H1 (cell line): ENCODE measurements around the gene CAMTA1. TPM values are rescaled to one million over a fixed set of nuclear protein-coding genes. Genes with fewer than 3 reads are reported as not detected.

Experiments used
- CTCF ChIA-PET: fragments of 300-600 bp; sonication (Branson Sonifier 250); formaldehyde crosslinking; loops from one replicate; lab custom pipeline; 2021; ENCODE audit not compliant: partially characterized antibody; lab: Charles Lee
- POLR2A ChIA-PET: fragments of 300-600 bp; sonication (Branson Sonifier 250); formaldehyde crosslinking; loops from one replicate; lab custom pipeline; 2021; ENCODE audit warnings: inconsistent platforms; ENCODE audit not compliant: partially characterized antibody; lab: Charles Lee
- DNase-seq, 2 experiments: peaks; one replicate each; pipeline versions ENCODE4 v3.0.0 to v3.0.0-alpha.2; 2010 to 2022; ENCODE audit warnings: low spot score in 2 of 2, low read depth in 1 of 2, mixed read lengths in 1 of 2
- FAIRE-seq: peaks from 2 replicates; lab custom pipeline; 2011; peaks lifted over from hg19 to GRCh38; lab: Jason Lieb, UNC
- H2AFZ ChIP-seq: 2 replicates; pipeline ENCODE4 v1.8.1; 2012; ENCODE audit warnings: low read length, inconsistent platforms
- H2AK5ac ChIP-seq: 2 replicates; pipeline ENCODE4 v1.6.1; 2013; ENCODE audit warnings: low read depth, low read length
- H2BK120ac ChIP-seq: replicated peaks from 2 replicates; pipeline ENCODE3; 2013; ENCODE audit warnings: low read depth, low read length, inconsistent platforms
- H2BK12ac ChIP-seq: 2 replicates; pipeline ENCODE4 v1.6.1; 2013; ENCODE audit warnings: low read depth, low read length
- H2BK15ac ChIP-seq: 2 replicates; pipeline ENCODE4 v1.6.1; 2013; ENCODE audit warnings: low read length
- H2BK20ac ChIP-seq: 2 replicates; pipeline ENCODE4 v1.6.1; 2013; ENCODE audit warnings: low read length
- H2BK5ac ChIP-seq: 2 replicates; pipeline ENCODE4 v1.6.1; 2013; ENCODE audit warnings: low read depth, low read length
- H3K14ac ChIP-seq: 2 replicates; pipeline ENCODE4 v1.6.1; 2013; ENCODE audit warnings: inconsistent platforms; ENCODE audit not compliant: insufficient read length
- H3K18ac ChIP-seq: 2 replicates; pipeline ENCODE4 v1.6.1; 2013; ENCODE audit warnings: low read length; ENCODE audit errors: extremely low read depth
- H3K23ac ChIP-seq: 2 replicates; pipeline ENCODE4 v1.6.1; 2013; ENCODE audit warnings: inconsistent platforms; ENCODE audit not compliant: insufficient read length
- H3K23me2 ChIP-seq: 2 replicates; pipeline ENCODE4 v1.6.1; 2013; ENCODE audit warnings: low read depth, low read length
- H3K27ac ChIP-seq: 2 replicates; pipeline ENCODE4 v1.6.1; 2011; ENCODE audit warnings: low read depth, low read length, inconsistent platforms
- H3K27me3 ChIP-seq, 4 experiments: replicated peaks in 1 of 4; 1 replicate in 1 of 4; 2 replicates in 3 of 4; pipeline versions ENCODE4 v1.6.1 to v1.8.1; 2011 to 2013; ENCODE audit warnings: low read length in 3 of 4, mild to moderate bottlenecking in 3 of 4, inconsistent platforms in 2 of 4, mixed read lengths in 2 of 4, moderate library complexity in 1 of 4; ENCODE audit not compliant: control insufficient read depth in 3 of 4, insufficient read depth in 3 of 4; ENCODE audit errors: extremely low read depth in 1 of 4
- H3K36me3 ChIP-seq, 4 experiments: 2 replicates each; pipeline versions ENCODE4 v1.6.1 to v1.8.1; 2011 to 2013; ENCODE audit warnings: mild to moderate bottlenecking in 4 of 4, low read length in 3 of 4, moderate library complexity in 2 of 4, control low read depth in 1 of 4, inconsistent platforms in 1 of 4; ENCODE audit not compliant: insufficient read depth in 4 of 4, control insufficient read depth in 2 of 4
- H3K4ac ChIP-seq: replicated peaks from 2 replicates; pipeline ENCODE3; 2013; ENCODE audit warnings: low read length, low read depth, mixed read lengths, inconsistent platforms; ENCODE audit not compliant: insufficient read length
- H3K4me1 ChIP-seq, 4 experiments: replicated peaks in 1 of 4; 1 replicate in 1 of 4; 2 replicates in 3 of 4; pipeline versions ENCODE4 v1.6.1 to v1.8.1; 2011 to 2013; ENCODE audit warnings: low read length in 3 of 4, inconsistent platforms in 2 of 4, mixed read lengths in 1 of 4; ENCODE audit not compliant: insufficient read depth in 4 of 4, control insufficient read depth in 3 of 4
- H3K4me2 ChIP-seq, 2 experiments: 2 replicates each; pipeline versions ENCODE4 v1.6.1 to v1.8.1; 2011 to 2013; ENCODE audit warnings: low read depth in 2 of 2, low read length in 2 of 2, control low read depth in 1 of 2, inconsistent platforms in 1 of 2, mild to moderate bottlenecking in 1 of 2; ENCODE audit not compliant: insufficient read depth in 1 of 2
- H3K4me3 ChIP-seq, 4 experiments: fragments of 200-600, 300-600 bp in 1 of 4; sonication (generic), shearing (Covaris generic), sonication (Bioruptor Twin) in 1 of 4; 2 replicates each; pipeline versions ENCODE4 v1.5.1 to v1.8.1; 2011 to 2016; ENCODE audit warnings: low read length in 4 of 4, low read depth in 3 of 4, control low read depth in 2 of 4, inconsistent platforms in 2 of 4, mild to moderate bottlenecking in 2 of 4, mixed read lengths in 1 of 4, moderate library complexity in 1 of 4; ENCODE audit not compliant: insufficient read depth in 2 of 4; ENCODE audit errors: extremely low read depth in 1 of 4
- H3K56ac ChIP-seq: replicated peaks from 2 replicates; pipeline ENCODE3; 2013; ENCODE audit warnings: low read depth, mild to moderate bottlenecking, mixed read lengths, low read length, inconsistent platforms; ENCODE audit not compliant: insufficient read length
- H3K79me1 ChIP-seq: 2 replicates; pipeline ENCODE4 v1.6.1; 2013; ENCODE audit warnings: low read depth, low read length, control low read depth
- H3K79me2 ChIP-seq, 2 experiments: 2 replicates each; pipeline versions ENCODE4 v1.6.1 to v1.8.1; 2012 to 2013; ENCODE audit warnings: low read length in 2 of 2, mild to moderate bottlenecking in 2 of 2, inconsistent platforms in 1 of 2; ENCODE audit not compliant: insufficient read depth in 2 of 2, control insufficient read depth in 1 of 2
- H3K9ac ChIP-seq, 4 experiments: replicated peaks in 1 of 4; 1 replicate in 1 of 4; 2 replicates in 3 of 4; pipeline versions ENCODE4 v1.6.1 to v1.8.1; 2011 to 2013; ENCODE audit warnings: low read depth in 3 of 4, low read length in 3 of 4, control low read depth in 2 of 4, mild to moderate bottlenecking in 2 of 4, moderate library complexity in 2 of 4, inconsistent platforms in 1 of 4; ENCODE audit errors: extremely low read depth in 1 of 4
- H3K9me3 ChIP-seq, 2 experiments: 2 replicates each; pipeline versions ENCODE4 v1.6.1 to v1.8.1; 2012 to 2013; ENCODE audit warnings: mild to moderate bottlenecking in 2 of 2, moderate library complexity in 2 of 2, control low read depth in 1 of 2, inconsistent platforms in 1 of 2, low read depth in 1 of 2, low read length in 1 of 2, mixed read lengths in 1 of 2; ENCODE audit not compliant: insufficient read depth in 2 of 2
- H4K20me1 ChIP-seq, 2 experiments: replicated peaks in 1 of 2; 2 replicates each; pipeline versions ENCODE3 to v1.8.1; 2011 to 2013; ENCODE audit warnings: inconsistent platforms in 2 of 2, low read length in 2 of 2, mild to moderate bottlenecking in 1 of 2; ENCODE audit not compliant: insufficient read depth in 2 of 2, control insufficient read depth in 1 of 2
- H4K5ac ChIP-seq: 2 replicates; pipeline ENCODE4 v1.6.1; 2013; ENCODE audit warnings: low read length, low read depth, mixed read lengths, inconsistent platforms; ENCODE audit not compliant: insufficient read length
- H4K8ac ChIP-seq: 2 replicates; pipeline ENCODE4 v1.8.0; 2013; ENCODE audit warnings: mild to moderate bottlenecking, moderate library complexity, low read length, inconsistent platforms; ENCODE audit not compliant: insufficient read depth; ENCODE audit errors: extremely low read depth
- H4K91ac ChIP-seq: replicated peaks from 2 replicates; pipeline ENCODE3; 2013; ENCODE audit warnings: low read length, mixed read lengths, inconsistent platforms; ENCODE audit not compliant: insufficient read length
- NRF1 ChIP-seq: IDR thresholded peaks from 2 replicates; pipeline ENCODE4 v1.6.1; 2011; ENCODE audit warnings: mild to moderate bottlenecking, low read depth, low read length, improper control_type of control experiment
- SIRT6 ChIP-seq: IDR thresholded peaks from one replicate; pipeline ENCODE4 v1.7.1; 2012; ENCODE audit warnings: low read length, inconsistent platforms
- SUZ12 ChIP-seq: fragments of 200-600 bp; sonication (generic); IDR thresholded peaks from 2 replicates; pipeline ENCODE4 v1.6.1; 2012; ENCODE audit warnings: mild to moderate bottlenecking, inconsistent platforms, low read length, moderate library complexity, mixed read lengths
- WGBS, 2 experiments: shearing (Covaris generic) in 1 of 2; methylation state at CpG; one replicate each; pipeline versions ENCODE4 v1.1.6 to v1.1.7; 2013 to 2015; ENCODE audit warnings: low lambda C conversion rate in 2 of 2, mixed read lengths in 2 of 2, inconsistent platforms in 1 of 2, low coverage in 1 of 2, missing lambda C conversion rate in 1 of 2; ENCODE audit not compliant: insufficient replicate concordance in 2 of 2, insufficient coverage in 1 of 2, insufficient read length in 1 of 2; ENCODE audit errors: extremely low coverage in 1 of 2, missing lambda C conversion rate in 1 of 2; 5-methylcytosine and 5-hydroxymethylcytosine counted together
- polyA plus RNA-seq, 7 experiments: library from polyadenylated mRNA; depleted of rRNA in 3 of 7; stranded (reverse) in 5 of 7; unstranded in 2 of 7; fragments of >200 nt in 5 of 7; fragments of 200-250 nt in 2 of 7; gene quantifications; 1 replicate in 5 of 7; 2 replicates in 1 of 7; 4 replicates in 1 of 7; pipeline versions ENCODE4 v1.2.1 to v1.2.3, GENCODE V29; 2011 to 2013; ENCODE audit warnings: missing spikeins in 2 of 7, mixed read lengths in 2 of 7
- total RNA-seq: library from RNA; stranded (reverse); fragmentation: NEBNext Ultra II Directional; extraction: Animal tissue kit (Norgen Biotek cat#: 25700); gene quantifications from 2 replicates; pipeline ENCODE4 v1.2.1, GENCODE V29; 2021

Gene CAMTA1
- total and polyA plus RNA-seq, 2 of the 8 experiments (the other 6 are each of a cell fraction or from before 2014, with no cell fraction given): 65.0 to 119 TPM

- H3K23me2 ChIP-seq: no peaks in the 10 kb centered on the region
- no peaks in the 10 kb centered on the region for H3K9me3 ChIP-seq
- no peak overlapping the region for H3K18ac ChIP-seq
- POLR2A ChIA-PET: no interaction called here
- no peaks in the 10 kb centered on the region for H3K36me3 ChIP-seq
- no peaks in the 10 kb centered on the region for H3K27me3 ChIP-seq
- H2BK120ac ChIP-seq: no peak overlapping the region
- no peaks in the 10 kb centered on the region for H3K79me1 ChIP-seq
- H3K9ac ChIP-seq: no peak overlapping the region
- H3K23ac ChIP-seq: no peak overlapping the region
- no peaks in the 10 kb centered on the region for H4K20me1 ChIP-seq
- H2AFZ ChIP-seq: no peak overlapping the region
- H3K56ac ChIP-seq: no peak overlapping the region
- no peak for FAIRE-seq
- H4K5ac ChIP-seq: no peak overlapping the region
- H4K91ac ChIP-seq: no peak overlapping the region
- no peak overlapping the region for H3K14ac ChIP-seq
- 91% methylated on average over 5 of the region's 5 CpGs; no CpG with 5 or more reads in 1 of the 2 experiments for WGBS, 2 experiments
- peak in 1 of 2 experiments; percentile 23 for DNase-seq
- no peak overlapping the region for H4K8ac ChIP-seq
- peak overlapping the region; percentile 39; the same call in 1 of the 2 replicates for H2AK5ac ChIP-seq
- H2BK5ac ChIP-seq: no peak overlapping the region
- no peaks in the 10 kb centered on the region for H3K79me2 ChIP-seq
- H3K4ac ChIP-seq: no peak overlapping the region
- 0 out of 2 replicates have a peak overlapping the region, but pooled peaks have one; percentile 50 for H2BK12ac ChIP-seq
- H3K4me2 ChIP-seq: no peak overlapping the region
- H3K4me1 ChIP-seq: peaks cover 0 to 4% (median 2%) of the 10 kb centered on the region in 4 experiments; a peak in 5 of 7 replicates
- no peak overlapping the region for H3K27ac ChIP-seq
- CTCF ChIA-PET: interaction anchor here (0.6 to 0.8 kb wide), 3 partner anchors 48 to 296 kb away, joined by 3 read pairs; no protein-coding TSS in a partner anchor
- H2BK20ac ChIP-seq: no peak overlapping the region
- TF ChIP-seq NRF1 (no peak), SUZ12 (no peak), SIRT6 (no peak)
- H3K4me3 ChIP-seq: no peak overlapping the region
- H2BK15ac ChIP-seq: peak overlapping the region; percentile 19; the same call in 1 of the 2 replicates
Observed at GRCh38 chr1:7408771-7409150, 623.5 kb downstream of the CAMTA1 start.
